Right atrium auricular region (tissue), 2 donors: ENCODE results near the gene PARD6B. TPM values are rescaled to one million over a fixed set of nuclear protein-coding genes. Genes with fewer than 3 reads are reported as not detected.

Source experiments
- DNase-seq: peaks from one replicate; pipeline ENCODE4 v3.0.0-alpha.2; 2019; ENCODE audit warnings: low spot score
- H3K27ac ChIP-seq, 2 donors: fragments of 200-600 bp; sonication (generic); 1 replicate in 1 of 2; 2 replicates in 1 of 2; pipeline ENCODE4 v1.5.1; 2016 to 2019
- H3K27me3 ChIP-seq, 2 donors: fragments of 200-600 bp; sonication (generic); one replicate each; pipeline versions ENCODE4 v1.5.1 to v1.6.0; 2017 to 2019
- H3K36me3 ChIP-seq: fragments of 200-600 bp; sonication (generic); one replicate; pipeline ENCODE4 v1.5.1; 2016
- H3K4me1 ChIP-seq, 2 donors: fragments of 200-600 bp; sonication (generic); one replicate each; pipeline versions ENCODE4 v1.5.1 to v1.6.0; 2017 to 2019
- H3K4me3 ChIP-seq, 2 donors: fragments of 200-600 bp; sonication (generic); 1 replicate in 1 of 2; 2 replicates in 1 of 2; pipeline ENCODE4 v1.5.1; 2017 to 2019; ENCODE audit warnings: mild to moderate bottlenecking in 1 of 2, moderate library complexity in 1 of 2
- H3K9me3 ChIP-seq, 2 donors: fragments of 200-600 bp; sonication (generic); one replicate each; pipeline ENCODE4 v1.5.1; 2019
- total RNA-seq, 2 donors: library from RNA; depleted of rRNA; stranded (reverse); fragments of >200 nt; gene quantifications; one replicate each; pipeline ENCODE4 v1.1.0, GENCODE V29; 2016
- TF ChIP-seq, protein P1 (sequence below), 2 donors: fragments of 200-600 bp; sonication (generic); IDR thresholded peaks; one replicate each; pipeline ENCODE4 v1.5.1; 2019; ENCODE audit warnings: antibody characterized with exemption in 2 of 2

Gene PARD6B
- total RNA-seq, 2 donors from 2014 or later: 4.4 to 5.9 TPM

- no peaks in the 10 kb centered on the region for H3K36me3 ChIP-seq
- H3K27ac ChIP-seq: peak overlapping the region; percentile 78 to 87
- H3K27me3 ChIP-seq: no peaks in the 10 kb centered on the region
- H3K4me1 ChIP-seq: peaks cover 0 to 39% of the 10 kb centered on the region in 2 donors
- no peak for DNase-seq
- H3K9me3 ChIP-seq: no peaks in the 10 kb centered on the region
- TF ChIP-seq, protein P1, sequence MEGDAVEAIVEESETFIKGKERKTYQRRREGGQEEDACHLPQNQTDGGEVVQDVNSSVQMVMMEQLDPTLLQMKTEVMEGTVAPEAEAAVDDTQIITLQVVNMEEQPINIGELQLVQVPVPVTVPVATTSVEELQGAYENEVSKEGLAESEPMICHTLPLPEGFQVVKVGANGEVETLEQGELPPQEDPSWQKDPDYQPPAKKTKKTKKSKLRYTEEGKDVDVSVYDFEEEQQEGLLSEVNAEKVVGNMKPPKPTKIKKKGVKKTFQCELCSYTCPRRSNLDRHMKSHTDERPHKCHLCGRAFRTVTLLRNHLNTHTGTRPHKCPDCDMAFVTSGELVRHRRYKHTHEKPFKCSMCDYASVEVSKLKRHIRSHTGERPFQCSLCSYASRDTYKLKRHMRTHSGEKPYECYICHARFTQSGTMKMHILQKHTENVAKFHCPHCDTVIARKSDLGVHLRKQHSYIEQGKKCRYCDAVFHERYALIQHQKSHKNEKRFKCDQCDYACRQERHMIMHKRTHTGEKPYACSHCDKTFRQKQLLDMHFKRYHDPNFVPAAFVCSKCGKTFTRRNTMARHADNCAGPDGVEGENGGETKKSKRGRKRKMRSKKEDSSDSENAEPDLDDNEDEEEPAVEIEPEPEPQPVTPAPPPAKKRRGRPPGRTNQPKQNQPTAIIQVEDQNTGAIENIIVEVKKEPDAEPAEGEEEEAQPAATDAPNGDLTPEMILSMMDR (IDR thresholded peaks at IDR 0.05): no peak
- H3K4me3 ChIP-seq: no peak overlapping the region
These were observed 5.7 kb upstream of the PARD6B start for GRCh38 chr20:50725724-50726005.

- TF ChIP-seq, protein P1 (IDR thresholded peaks at IDR 0.05): no peak
- H3K4me1 ChIP-seq: peaks cover 0 to 44% of the 10 kb centered on the region in 2 donors
- no peak for DNase-seq
These were observed 4.2 kb upstream of the PARD6B start for GRCh38 chr20:50726955-50727791.

DNA sequence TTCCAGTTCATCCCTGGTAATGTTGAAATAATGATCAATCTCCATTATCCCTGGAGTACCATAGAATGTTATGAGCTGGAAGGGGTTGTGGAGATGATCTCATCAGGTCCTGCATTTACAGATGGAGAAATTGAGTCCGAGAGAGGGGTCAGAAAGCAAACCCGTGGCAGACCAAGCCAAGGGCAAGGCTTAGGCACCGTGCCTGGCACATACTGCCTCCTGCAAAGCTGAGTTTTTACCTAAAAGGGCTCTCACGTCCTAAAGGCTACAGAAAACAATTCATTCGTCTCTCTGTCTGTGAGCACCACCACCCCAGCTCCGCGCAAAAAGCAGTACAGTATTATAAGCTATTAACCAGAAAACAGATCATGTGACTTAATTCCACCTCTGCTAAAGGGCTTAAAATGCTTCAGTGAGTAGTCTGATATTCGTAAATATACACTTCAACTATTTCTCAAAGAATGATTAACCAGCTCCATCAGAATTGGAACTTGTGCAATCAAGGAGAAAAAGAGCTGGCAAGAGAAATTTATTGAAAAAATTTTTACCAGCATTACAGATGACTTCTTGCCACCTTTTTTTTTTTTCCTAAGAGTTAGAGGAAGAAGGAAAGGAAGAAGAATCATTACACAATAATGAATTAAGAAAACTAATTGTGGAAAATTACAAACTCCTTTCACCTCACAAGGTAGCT is 3.4 kb upstream of the PARD6B start:
- Histone ChIP-seq H3K4me3 (no peak overlapping the region), H3K4me1 (peaks cover 0 to 44% of the 10 kb centered on the region in 2 donors), H3K36me3 (no peaks in the 10 kb centered on the region), H3K27me3 (no peaks in the 10 kb centered on the region), H3K9me3 (no peaks in the 10 kb centered on the region), H3K27ac (no peak overlapping the region)
- DNase-seq: peak; percentile 44
- TF ChIP-seq, protein P1 (IDR thresholded peaks at IDR 0.05): no peak

More at GRCh38 chr20:50726955-50727791, 4.2 kb upstream of the PARD6B start:
- Histone ChIP-seq H3K27me3 (no peaks in the 10 kb centered on the region), H3K4me3 (no peak overlapping the region), H3K36me3 (no peaks in the 10 kb centered on the region), H3K27ac (no peak overlapping the region), H3K9me3 (no peaks in the 10 kb centered on the region)

DNA sequence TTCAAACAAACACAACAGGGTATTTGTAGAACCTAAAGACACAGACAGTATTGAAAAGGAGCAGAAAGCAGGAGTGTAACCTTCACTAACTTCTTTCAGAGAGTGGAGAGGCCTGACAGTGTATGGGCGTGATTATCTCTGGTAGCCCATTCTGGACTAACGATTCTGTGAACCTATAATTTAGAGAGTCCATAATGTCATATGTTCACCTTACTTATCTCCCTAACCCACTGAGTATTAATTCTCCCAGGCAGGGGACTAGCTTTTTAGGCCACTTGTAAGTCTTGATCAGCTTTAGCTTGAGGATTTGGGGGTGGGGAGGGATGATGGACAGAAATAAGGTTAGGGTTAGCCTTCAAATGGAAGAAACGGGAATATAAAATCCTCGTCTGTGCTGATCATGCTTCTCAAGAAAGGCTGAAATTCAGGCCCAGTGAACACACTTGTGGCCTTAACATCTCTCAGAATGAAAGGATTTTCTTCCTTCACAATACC is 2.8 kb upstream of the PARD6B start:
- Histone ChIP-seq H3K4me3 (no peak overlapping the region), H3K9me3 (no peaks in the 10 kb centered on the region), H3K36me3 (no peaks in the 10 kb centered on the region), H3K4me1 (peaks cover 0 to 44% of the 10 kb centered on the region in 2 donors), H3K27me3 (no peaks in the 10 kb centered on the region), H3K27ac (no peak overlapping the region)
- TF ChIP-seq, protein P1 (IDR thresholded peaks at IDR 0.05): no peak
- peak; percentile 13 for DNase-seq

DNA sequence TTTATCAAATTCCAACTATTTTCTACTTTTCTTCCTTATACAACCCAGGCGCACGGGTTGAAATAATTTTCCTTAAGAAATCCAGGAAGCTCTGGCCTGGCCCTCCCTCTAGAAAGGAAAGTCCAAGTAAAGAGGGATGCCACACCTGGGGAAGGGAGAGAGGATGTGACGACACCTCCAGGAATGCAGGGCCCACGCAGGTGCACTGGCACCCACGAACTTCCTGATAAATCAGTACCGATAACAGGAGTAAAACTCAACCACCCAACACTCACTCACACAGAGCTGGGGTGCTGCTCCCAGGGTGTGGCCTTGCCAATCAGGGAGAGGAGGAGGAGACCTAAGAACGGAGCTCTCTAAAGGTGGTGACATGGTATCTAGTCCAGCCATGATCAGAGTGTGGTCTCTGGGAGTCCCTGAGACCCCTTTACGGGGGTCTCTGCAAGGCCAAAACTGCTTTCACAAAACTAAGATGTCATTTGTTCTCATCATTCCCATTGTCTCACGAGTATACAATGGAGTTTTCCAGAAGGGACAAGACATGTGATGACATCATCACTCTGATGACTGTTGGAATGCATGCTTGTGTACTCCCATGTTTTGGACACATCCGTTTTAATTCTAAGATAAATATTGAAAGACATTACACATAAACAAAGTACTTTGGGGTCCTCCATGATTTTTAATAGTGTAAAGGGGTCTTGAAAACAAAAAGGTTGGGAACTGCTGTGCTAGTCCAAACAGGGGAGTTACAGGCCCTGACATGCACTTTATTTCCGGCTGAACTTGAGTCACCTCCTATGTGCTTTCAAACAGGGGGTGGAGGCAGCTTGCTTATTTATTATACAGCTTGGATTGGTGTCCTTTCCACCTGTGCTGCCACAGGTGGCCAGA is 2.2 kb upstream of the PARD6B start:
- DNase-seq: peak; percentile 38
- H3K36me3 ChIP-seq: no peaks in the 10 kb centered on the region
- no peaks in the 10 kb centered on the region for H3K27me3 ChIP-seq
- H3K4me1 ChIP-seq: peaks cover 0 to 38% of the 10 kb centered on the region in 2 donors
- no peak overlapping the region for H3K4me3 ChIP-seq
- TF ChIP-seq, protein P1 (IDR thresholded peaks at IDR 0.05): no peak
- H3K9me3 ChIP-seq: no peaks in the 10 kb centered on the region
- H3K27ac ChIP-seq: peak overlapping the region in 1 of 2 donors; percentile 90
